ENCODE measurements around the gene FRMD4B.

The FRMD4B gene

GRCh38 chr3:69120879-69121464, 264.9 kb downstream of the FRMD4B start:
- peak; percentile 51 for DNase-seq

Data from NCI-H1092 treated with DMSO at 0.1 percent for 48 hours (cell line).